IMR-90 (cell line): ENCODE results near the gene PARD3.

Experiments used
- CHD1 ChIP-seq: IDR thresholded peaks from 2 replicates; pipeline ENCODE4 v1.6.1; 2012; ENCODE audit warnings: low read depth, low read length, improper control_type of control experiment
- ELK1 ChIP-seq: fragments of 150-350 bp; IDR thresholded peaks from 2 replicates; pipeline ENCODE4 v1.6.1; 2016; ENCODE audit warnings: low read depth, mild to moderate bottlenecking, low read length, moderate library complexity, borderline replicate concordance
- MAFK ChIP-seq: IDR thresholded peaks from 2 replicates; pipeline ENCODE4 v1.6.1; 2012; ENCODE audit warnings: low read depth, low read length, improper control_type of control experiment
- NFE2L2 ChIP-seq: fragments of 150-350 bp; IDR thresholded peaks from 2 replicates; pipeline ENCODE4 v1.6.1; 2016; ENCODE audit warnings: low read depth, mild to moderate bottlenecking, low read length
- POLR2A ChIP-seq: IDR thresholded peaks from 2 replicates; pipeline ENCODE4 v1.6.1; 2012; ENCODE audit warnings: mild to moderate bottlenecking, low read depth, low read length
- RFX5 ChIP-seq: IDR thresholded peaks from 2 replicates; pipeline ENCODE4 v1.8.0; 2012; ENCODE audit warnings: low read depth, mild to moderate bottlenecking, low read length, moderate library complexity
- SMC3 ChIP-seq: fragments of 150-350 bp; IDR thresholded peaks from 2 replicates; pipeline ENCODE4 v1.6.1; 2016; ENCODE audit warnings: low read depth, mild to moderate bottlenecking, antibody characterized with exemption, low read length, moderate library complexity
- TF ChIP-seq, protein P1 (sequence below): conservative IDR thresholded peaks from 2 replicates; pipeline ENCODE4 v1.5.1; 2012; ENCODE audit warnings: mild to moderate bottlenecking, low read depth, low read length, improper control_type of control experiment
- TF ChIP-seq, protein P2 (sequence below): fragments of 150-350 bp; IDR thresholded peaks from 2 replicates; pipeline ENCODE4 v1.6.1; 2017; ENCODE audit warnings: mild to moderate bottlenecking, antibody characterized with exemption, low read length, low read depth

DNA sequence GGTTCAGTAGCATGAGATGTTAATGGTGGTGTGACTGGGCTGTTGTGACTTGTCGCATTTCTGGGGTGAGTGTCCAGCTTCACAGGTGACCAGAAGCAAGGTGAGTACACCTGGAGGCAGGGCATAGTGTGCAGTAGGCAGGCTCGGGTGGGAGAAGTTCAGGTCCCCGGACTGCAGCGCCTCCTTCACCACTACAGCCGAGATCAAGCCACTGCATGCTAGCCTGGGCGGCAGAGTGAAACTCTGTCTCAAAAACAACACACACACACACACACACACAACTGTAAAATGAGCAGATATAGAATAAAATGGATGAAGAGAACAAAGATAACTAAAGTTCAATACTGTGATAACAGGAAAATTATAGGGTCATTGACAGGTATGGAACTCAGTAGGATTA lies 11.1 kb upstream of the PARD3 start:
- TF ChIP-seq, protein P1, sequence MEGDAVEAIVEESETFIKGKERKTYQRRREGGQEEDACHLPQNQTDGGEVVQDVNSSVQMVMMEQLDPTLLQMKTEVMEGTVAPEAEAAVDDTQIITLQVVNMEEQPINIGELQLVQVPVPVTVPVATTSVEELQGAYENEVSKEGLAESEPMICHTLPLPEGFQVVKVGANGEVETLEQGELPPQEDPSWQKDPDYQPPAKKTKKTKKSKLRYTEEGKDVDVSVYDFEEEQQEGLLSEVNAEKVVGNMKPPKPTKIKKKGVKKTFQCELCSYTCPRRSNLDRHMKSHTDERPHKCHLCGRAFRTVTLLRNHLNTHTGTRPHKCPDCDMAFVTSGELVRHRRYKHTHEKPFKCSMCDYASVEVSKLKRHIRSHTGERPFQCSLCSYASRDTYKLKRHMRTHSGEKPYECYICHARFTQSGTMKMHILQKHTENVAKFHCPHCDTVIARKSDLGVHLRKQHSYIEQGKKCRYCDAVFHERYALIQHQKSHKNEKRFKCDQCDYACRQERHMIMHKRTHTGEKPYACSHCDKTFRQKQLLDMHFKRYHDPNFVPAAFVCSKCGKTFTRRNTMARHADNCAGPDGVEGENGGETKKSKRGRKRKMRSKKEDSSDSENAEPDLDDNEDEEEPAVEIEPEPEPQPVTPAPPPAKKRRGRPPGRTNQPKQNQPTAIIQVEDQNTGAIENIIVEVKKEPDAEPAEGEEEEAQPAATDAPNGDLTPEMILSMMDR = no peak
- TF ChIP-seq, protein P2, sequence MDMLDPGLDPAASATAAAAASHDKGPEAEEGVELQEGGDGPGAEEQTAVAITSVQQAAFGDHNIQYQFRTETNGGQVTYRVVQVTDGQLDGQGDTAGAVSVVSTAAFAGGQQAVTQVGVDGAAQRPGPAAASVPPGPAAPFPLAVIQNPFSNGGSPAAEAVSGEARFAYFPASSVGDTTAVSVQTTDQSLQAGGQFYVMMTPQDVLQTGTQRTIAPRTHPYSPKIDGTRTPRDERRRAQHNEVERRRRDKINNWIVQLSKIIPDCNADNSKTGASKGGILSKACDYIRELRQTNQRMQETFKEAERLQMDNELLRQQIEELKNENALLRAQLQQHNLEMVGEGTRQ = no peak
- TF ChIP-seq POLR2A (no peak), ELK1 (no peak), MAFK (no peak), SMC3 (no peak), RFX5 (no peak), NFE2L2 (no peak), CHD1 (no peak)
